Brain pericyte (primary cell): Measurements from ENCODE around the gene TREH.

Source experiments
- DNase-seq: peaks from one replicate; pipeline ENCODE4 v3.0.0-alpha.2; 2012; ENCODE audit warnings: low read depth, low spot score

Gene TREH

DNA sequence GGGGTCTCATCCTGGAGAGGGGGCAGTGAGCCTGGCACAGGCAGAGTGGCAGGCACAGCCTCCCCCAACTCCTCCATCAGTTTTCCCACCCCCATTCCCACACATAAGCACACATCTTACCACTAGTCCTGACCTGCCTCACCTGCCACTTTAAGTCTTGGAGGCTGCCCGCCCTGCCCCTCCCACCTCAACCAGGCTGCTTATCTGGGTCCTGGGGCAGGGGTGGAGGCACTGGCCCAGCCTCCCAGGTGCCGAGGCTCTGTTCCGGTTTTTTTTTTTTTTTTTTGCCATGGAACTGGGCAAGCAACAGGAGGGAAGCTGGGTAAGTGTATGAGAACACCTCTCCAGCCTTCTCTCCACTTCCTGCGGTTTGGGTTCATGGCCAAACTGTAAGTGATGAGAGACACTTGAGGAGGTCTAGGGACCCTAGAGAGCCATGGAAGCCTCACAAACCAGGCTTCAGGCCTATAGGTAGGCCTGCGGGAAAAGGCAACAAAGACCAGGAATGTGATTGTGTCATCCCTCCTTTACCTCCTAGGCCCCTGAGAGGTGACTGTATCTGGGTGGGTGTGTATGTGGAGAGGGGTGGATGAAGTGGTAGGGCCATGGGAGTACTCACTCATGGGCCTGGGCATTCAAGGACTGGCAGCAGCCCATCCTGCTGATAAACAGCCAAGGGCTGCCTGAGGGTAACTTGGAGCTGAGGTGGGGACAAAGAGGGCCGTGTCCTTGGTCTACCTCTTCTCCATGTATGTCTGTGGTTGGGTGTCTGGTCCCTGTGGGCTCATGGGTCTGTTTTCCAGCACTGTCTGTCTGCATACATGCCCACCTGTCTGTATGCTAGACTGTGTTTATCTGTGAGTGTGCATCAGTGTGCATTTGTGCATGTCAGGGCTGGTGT, 49.4 kb downstream of the TREH start:
- no peak for DNase-seq

DNA sequence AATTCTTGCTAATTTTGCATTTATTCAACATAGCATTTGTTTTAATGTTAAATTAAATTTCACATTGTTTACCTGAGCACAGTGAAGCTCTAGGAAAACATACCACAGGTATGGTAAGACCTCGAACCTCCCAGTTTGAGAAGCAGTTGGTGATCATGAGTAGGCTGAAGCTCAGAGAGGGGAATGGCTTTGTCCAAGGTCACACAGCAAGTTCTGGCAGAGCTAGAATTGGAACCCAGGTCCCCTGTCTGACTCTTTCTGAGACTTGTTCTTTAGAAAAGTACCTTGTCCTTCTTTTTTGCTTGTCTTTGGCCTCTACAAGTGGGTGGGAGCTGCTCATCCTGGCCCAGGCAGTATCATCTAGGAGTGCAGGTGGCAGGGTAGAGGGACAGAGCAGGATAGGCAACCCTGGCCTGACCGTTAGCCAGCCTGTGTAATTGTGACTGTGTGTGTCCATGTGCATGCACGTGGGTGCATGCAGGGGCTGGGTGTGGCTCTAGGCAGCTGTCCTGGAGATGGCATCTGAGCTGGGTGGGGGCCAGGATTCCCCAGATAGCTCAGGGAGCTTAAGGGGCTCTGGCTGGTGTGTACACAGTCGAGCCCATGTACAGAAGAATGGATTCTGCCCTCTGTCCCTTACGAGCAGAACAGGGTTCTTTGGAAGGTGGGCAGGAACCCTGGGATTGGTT, 50.4 kb downstream of the TREH start:
- no peak for DNase-seq

DNA sequence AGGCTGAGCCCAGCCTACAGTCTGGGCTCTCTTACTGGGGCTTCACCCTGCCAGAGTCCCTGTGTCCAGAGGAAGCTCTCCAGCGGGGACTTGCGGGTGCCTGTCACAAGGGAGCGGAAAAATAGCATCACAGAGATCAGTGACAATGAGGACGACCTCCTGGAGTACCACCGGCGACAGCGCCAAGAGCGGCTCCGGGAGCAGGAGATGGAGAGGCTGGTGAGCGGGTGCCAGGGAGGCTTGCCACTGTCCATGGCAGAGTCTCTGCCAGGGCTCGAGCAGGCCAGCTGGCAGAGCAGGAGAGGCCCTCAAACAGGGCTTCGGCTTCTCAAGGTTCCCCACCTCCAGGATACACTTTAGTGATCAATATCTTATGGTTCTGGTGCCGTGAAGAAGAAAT, 51.0 kb downstream of the TREH start:
- DNase-seq: no peak

DNA sequence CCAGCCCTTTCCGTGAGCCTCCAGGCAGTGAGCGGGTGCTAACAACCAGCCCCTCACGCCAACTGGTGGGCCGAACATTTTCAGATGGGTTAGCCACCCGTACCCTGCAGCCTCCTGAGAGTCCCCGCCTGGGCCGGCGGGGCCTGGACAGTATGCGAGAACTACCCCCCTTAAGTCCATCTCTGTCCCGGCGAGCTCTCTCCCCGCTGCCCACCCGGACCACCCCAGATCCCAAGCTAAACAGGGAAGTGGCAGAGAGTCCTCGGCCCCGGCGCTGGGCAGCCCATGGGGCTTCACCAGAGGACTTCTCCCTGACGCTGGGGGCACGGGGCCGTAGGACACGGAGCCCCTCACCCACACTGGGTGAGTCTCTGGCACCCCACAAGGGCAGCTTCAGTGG, 51.4 kb downstream of the TREH start:
- DNase-seq: no peak

DNA sequence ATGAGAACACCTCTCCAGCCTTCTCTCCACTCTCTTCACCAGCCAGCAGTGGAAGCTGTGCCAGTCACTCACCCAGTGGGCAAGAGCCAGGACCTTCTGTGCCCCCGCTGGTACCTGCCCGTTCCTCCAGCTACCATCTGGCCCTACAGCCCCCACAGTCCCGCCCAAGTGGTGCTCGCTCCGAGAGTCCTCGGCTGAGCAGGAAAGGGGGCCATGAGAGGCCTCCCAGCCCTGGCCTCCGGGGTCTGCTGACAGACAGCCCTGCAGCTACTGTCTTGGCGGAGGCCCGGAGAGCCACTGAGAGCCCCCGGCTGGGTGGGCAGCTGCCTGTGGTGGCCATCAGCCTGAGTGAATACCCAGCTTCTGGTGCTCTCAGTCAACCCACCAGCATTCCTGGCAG, 51.9 kb downstream of the TREH start:
- no peak for DNase-seq

DNA sequence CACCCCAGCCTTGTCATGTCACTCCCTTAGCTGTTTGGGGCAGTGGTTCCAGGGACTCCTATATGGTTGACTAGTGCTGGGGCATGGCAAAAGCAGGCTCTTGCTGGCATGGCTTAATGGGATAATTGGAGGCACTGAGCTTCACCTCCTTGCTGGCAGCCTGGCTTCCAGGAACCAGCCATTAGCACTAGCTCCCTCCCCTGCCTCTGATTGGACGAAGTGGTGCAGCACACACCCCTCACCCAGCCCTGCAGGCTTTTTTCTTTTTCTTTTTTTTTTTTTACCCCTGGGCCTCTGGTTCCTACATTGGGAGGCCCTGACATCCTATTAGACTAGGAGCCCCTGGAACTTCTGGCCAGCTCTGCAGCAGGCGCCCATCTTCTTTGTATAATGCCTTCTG, 53.5 kb downstream of the TREH start:
- DNase-seq: no peak

DNA sequence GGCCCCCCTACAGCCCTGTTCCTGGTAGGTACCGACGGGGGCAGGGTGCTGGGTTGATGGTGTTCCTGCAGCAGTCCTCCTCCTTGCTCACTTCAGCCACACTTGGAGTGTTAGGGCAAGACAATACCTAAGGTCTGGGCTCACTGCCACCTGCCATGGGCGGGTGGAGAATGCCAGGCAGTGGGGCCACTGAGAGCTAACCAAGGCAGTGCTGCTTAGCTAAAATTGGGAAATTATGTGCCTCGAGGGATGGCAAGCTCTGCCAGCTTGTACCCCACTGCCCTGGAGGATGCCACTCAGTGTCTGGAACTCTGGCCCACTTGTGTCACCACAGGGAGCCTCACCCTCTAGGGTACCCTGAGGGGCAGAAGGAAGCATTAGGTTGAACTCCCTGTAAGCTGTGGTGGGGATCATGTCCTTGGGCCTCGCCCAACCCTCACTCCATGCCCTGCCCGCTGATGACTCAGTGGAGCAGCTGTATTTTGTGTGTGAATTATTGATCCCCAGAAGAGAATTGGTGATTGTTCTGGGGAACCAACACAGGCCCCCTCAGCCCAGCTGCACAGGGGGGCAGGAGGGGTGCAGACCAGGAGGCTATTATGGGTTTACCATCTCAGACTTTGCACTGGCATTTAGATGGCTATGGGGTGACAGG, 54.3 kb downstream of the TREH start:
- no peak for DNase-seq

DNA sequence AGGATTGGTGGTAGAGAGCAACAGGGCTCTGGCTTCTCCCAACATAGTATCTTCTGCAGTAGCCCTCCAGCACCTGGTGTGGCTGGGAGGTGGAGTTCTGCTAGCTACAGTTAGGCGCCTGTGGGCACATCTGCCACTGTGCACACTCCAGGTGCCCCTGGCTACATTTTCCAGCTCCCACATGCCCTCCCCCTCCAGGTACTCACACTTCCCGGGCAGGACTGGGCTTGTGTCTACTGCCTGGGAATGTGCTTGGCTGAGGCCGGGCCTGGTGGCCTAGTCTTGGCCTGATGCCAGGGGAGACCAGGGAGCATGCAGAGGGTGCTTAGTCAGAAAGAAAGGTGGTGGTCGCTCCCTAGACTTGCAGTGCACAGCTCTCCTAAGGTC, 56.2 kb downstream of the TREH start:
- DNase-seq: no peak

DNA sequence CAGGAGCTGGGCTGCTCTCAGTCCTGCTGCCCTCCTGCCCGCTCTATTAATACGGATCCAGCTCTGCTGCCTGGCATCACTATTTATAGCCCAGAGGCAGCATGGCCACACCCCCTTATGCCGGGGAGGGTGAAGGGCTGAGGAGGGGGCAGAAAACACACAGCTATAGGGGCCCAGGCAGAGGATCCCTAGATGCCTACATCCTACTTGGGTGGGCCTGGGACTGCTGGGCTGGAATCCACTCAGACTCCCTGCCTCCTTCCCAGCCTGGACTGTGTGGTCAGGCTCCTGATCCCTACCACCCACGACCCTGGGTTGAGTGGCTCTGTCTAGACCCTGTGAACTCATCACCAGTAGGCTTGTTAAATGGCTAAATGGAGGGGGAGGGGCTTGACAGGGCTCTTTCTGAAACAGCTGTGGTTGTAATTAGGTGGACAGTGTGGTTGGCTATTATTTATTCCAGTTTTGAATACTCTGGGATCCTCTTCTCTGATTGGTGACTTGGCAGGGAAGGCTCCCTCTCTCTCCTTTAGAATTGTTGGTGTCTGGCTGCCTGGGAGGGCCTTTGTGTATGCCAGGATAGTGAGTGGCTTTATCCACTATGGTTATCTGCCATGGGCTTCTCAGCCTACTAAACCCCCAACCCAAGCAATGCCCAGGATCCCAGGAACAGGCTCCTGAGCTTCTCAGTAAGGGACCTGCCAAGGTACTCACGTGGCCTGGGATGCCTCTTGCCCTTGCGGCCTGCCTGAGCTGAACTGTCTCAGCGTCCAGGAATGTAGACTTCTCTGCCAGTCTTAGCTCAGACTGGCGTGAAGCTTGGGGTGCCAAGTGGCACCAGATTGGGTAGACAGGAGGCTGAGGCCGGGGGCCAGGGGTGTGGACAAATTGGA, 56.8 kb downstream of the TREH start:
- no peak for DNase-seq

DNA sequence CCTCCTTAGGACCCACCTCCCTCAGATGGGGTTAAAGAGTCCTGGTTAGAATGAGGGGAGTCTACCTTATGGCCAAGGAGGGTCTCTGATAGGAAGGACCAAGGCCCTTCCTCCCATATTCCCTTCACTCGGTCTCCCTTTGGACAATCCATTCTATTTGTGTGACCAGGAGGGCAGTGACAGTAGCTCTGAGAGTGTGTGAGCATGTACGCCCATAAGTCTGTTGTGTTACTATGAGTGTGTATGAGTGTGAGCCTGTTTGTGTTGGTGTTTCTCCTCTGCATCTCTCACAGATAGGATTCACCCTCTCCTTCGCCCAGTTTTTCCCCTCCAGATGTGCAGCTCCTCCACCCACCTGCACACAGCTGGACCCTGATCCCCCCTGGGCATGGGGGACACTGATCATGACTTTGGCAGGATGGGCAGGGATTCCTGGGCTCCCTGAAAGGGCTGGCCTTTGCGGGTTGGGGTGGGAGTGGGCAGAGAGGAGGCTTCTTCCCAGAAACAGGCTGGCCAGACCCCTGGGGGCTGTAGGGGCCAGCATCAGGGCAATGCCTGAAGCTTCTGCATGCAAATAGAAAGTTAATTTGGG, 57.6 kb downstream of the TREH start:
- no peak for DNase-seq

DNA sequence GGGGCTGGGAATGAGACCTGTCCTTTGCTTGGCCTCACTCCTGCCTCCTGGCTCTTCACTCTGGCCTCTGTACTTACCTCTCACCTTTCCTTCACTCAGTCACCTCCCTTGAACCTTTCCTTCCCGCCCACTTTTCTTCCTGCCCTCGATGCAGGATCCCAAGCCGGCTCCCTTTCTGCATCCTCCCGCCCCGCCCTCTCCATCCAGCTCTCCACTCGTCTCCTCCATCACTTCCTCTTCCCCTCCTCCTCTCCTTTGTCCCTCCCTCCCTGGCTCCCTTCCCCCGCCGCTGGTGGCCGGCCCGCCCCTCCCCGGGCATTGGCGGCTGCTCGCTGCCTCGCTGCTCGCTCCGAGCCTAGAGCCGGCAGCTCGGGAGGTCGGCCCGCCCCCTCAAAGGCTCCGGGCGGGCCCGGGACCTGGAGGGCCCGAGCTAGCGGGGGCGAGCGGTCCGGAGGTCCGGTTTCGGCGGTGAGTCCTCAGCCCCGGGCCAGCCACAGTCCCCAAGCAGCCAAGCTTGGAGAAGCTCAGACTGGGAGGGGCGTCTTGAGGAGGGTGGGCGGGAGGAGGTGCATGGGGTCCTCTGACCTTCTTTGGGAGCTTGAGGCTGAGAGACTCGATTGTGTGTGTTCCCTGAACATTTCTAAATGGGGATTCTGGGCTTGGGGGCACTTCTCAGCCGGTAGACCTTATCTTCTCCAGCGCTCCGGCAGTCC, 58.2 kb downstream of the TREH start:
- no peak for DNase-seq

DNA sequence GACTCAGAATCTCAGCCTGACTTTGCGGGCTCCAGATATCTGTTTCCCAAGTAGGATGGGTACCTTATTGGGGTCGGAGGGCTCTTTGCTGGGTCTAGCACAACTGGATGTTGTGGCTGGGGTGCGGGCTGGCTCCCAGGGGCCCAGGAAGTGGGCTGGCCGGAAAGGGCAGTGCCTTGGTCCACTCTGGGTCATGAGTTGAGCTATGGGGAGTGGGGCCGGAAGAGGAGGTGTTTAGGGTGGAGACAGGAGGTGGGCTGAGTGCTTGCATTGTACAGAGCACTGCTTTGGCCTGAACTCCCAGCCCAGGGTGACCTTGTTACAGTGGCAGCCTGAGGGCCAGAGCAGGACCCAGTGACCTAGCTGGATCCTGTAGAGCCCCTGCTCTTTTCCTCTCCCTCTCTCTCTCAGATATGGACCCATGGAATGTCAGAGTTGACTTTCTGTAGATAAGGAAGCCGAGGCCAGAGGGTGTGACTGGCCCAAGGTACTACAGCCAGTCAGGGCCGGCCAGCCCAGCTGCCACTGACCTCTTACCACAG, 58.9 kb downstream of the TREH start:
- DNase-seq: no peak

DNA sequence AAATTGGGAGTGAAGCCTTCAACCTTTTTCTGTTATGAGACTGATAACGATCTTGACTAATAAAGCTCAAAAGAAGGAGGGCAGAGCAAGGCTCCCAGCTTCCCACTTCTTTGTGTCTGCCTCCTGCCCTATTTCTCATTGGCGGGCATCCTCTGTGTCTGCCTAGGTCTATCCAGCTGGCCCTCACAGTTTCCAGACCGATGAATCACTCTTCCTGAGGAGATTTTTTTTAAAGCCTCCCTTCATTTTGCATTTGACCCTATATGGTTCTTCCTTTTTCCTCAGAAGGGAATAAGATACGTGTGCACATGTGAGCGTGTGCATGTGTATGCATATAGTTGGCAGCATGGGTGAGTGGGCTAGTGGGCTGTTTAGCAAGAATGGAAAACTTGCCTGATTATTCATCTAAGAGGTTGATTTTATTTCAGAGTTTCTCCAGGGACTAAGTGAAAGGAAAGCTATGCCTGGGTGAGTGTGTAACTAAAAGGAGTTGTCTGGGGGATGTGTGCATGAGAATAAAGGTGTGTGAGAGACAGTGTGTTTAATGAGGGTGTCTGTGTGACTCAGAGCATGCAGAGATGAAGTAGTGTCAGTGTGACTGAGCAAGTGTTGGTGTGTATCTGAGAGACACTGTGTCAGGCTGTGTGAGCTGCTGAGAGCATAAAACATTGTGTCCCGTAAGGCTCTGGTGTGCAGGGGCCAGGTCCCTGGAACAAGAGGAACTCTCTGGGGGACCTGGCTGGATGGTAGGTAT, 59.8 kb downstream of the TREH start:
- DNase-seq: no peak

DNA sequence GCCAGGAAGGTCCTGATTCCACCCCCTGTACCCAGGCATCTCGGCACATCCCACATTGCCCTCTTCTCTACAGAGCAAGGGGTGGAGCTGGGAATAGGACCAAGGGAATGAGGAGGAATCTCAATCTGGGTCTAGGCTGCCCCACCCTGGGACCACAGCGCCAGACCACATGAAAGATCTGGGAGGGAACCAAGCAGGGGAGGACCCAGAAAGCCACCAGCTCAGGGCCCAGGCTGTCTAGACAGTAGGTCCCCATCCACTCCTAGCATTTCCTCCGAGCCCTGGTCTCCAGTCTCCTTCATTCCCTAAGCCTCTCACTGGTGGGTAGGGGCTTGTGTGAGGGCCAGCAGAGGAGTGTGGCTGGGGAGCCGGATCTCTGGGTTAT, 60.5 kb downstream of the TREH start:
- no peak for DNase-seq

DNA sequence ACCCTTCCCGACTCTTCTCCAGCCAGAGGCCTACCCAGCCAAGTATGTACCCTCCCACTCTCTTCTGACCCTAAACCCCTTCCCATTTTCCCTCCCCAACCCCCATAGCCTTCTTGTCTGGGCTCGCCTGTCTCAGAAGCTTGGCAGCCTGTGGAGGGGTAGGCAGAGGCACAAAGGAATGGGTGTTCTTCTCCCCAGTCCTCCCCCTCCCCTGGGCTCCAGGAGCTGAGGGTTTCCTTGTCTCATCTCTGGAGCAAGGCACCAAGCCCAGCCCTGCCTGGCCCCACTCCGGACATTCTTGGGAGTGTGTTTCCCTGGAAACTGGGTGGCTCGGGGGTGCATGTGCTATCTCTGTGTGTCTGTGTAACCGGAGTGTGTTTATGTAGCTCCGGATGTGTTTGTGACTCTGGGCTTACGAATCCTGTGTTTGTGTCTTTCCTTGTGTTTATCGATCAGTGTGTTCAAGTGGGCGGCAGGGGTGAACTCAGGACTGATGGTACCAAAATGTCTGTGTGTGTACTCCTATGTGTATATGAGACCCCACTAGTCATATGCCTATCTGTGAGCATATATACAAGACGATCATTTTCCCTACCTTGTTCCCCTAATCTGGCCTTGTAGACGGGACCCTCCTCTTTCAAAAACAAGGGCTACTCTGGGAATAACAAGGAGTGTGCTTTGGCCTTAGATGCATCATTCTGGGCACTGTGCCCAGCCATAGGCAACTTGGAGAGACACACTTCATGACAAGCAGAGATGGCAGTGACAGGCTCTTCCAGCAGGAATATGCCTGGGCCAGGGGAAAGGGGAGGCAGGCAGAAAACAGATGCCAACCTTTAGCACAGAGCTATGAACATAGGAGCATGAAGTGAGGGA, 61.1 kb downstream of the TREH start:
- no peak for DNase-seq

DNA sequence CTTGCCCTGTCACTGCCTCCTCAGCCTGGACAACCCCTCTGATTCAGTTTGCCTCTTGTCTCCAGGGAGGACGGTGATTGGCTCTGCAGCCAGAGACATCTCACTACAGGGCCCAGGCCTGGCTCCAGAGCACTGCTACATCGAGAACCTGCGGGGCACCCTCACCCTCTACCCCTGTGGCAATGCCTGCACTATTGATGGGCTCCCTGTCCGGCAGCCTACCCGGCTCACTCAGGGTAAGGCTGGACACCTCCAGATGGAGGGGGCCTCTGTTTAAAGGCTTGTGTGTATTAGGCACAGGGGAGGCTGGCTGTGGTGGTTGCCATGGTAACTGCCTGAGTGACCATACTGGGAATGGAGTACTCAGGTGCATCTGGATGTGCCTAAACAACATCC, 63.5 kb downstream of the TREH start:
- no peak for DNase-seq

DNA sequence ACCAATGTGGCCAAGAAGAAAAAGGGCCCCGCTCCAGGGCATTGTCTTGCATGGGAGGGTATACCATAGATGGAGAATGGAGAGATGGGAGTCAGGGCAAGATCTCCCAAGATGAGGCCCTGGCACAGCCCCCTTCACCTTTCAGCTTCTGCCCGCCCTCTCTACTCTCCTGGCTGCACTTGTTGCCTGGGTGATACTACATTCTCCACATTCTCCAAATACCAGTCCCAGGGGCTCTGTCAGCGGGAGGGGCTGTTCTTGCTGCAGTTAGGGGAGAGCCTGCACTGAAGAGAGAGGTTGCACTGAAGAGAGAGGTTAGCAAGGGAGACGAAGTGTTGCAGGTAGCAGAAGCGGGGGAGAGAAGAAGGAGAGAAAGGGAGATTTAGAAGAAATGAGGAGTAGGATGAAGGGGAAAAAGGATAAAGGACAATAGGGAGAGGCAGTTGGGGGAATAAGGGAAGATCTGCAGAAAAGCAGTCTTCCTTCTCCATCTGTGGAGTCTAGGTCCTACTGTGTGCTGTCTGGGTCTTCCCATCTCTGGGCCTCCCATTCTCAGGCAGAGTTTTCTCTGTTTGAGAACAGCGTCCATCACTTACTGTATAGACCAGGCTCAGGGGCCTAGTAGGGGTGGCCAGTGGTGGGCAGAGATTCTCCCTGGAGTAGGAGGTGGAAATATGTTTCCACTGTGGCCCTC, 64.0 kb downstream of the TREH start:
- no peak for DNase-seq

DNA sequence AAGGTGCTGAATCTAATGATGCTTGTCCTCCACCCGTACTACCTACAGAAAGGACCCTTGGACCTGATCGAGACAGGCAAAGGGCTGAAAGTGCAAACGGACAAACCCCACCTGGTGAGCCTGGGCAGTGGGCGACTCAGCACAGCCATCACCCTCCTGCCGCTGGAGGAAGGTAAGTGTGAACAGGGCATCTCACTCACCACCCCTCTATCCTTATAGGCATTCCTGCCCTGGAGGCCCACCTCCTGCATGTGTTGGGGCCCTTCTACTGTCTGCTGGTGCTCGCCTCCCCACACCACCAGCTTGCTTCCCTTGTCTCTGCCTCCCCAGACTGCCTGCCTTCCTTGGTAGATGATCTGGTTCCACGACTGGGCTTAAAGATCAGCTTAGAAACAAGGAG, 64.9 kb downstream of the TREH start:
- no peak for DNase-seq
